Neural cell (in vitro differentiated cells): ENCODE measurements around the gene ARID1B. TPM values are rescaled to one million over a fixed set of nuclear protein-coding genes. Genes with fewer than 3 reads are reported as not detected.
"Not testable (repeated sequence)": the region's sequence is repeated elsewhere in the genome, so short reads cannot be mapped to it uniquely, and the experiment has no call there.

Experiments used
- H2AFZ ChIP-seq: fragments of 200-600, 300-800 bp; sonication (generic), shearing (Covaris generic); 2 replicates; pipeline ENCODE4 v1.6.0; 2014; ENCODE audit warnings: low read depth, mild to moderate bottlenecking, antibody characterized with exemption, low read length, moderate library complexity
- H3F3A ChIP-seq: fragments of 200-600 bp; shearing (Covaris generic); 2 replicates; pipeline ENCODE4 v1.6.1; 2016; ENCODE audit warnings: mild to moderate bottlenecking, moderate library complexity, mixed read lengths, antibody characterized with exemption, low read length; ENCODE audit not compliant: insufficient read depth, poor library complexity, severe bottlenecking
- H3K27ac ChIP-seq: fragments of 200-600, 300-800 bp; sonication (generic), shearing (Covaris generic); 2 replicates; pipeline ENCODE4 v1.5.1; 2014; ENCODE audit warnings: mild to moderate bottlenecking, low read length, moderate library complexity
- H3K27me3 ChIP-seq: fragments of 300-800, 200-600 bp; sonication (generic), shearing (Covaris generic); 2 replicates; pipeline ENCODE4 v1.6.0; 2014; ENCODE audit warnings: mild to moderate bottlenecking, low read depth, low read length, moderate library complexity; ENCODE audit not compliant: insufficient read depth
- H3K36me3 ChIP-seq: fragments of 300-800, 200-600 bp; sonication (generic), shearing (Covaris generic); 2 replicates; pipeline ENCODE4 v1.5.1; 2014; ENCODE audit warnings: mild to moderate bottlenecking, antibody characterized with exemption, low read length, moderate library complexity; ENCODE audit not compliant: insufficient read depth
- H3K4me2 ChIP-seq: fragments of 300-800, 200-600 bp; sonication (generic), shearing (Covaris generic); 2 replicates; pipeline ENCODE4 v1.6.0; 2014; ENCODE audit warnings: mild to moderate bottlenecking, low read length
- H3K4me3 ChIP-seq: fragments of 300-800, 200-600 bp; sonication (generic), shearing (Covaris generic); 2 replicates; pipeline ENCODE4 v1.5.1; 2014; ENCODE audit warnings: mild to moderate bottlenecking, low read length, moderate library complexity
- H3K79me2 ChIP-seq: fragments of 200-600 bp; shearing (Covaris generic); replicated peaks from 2 replicates; pipeline ENCODE4 v1.6.0; 2014; ENCODE audit warnings: mild to moderate bottlenecking, low read length, moderate library complexity; ENCODE audit not compliant: insufficient read depth
- H3K9ac ChIP-seq: fragments of 300-800, 200-600 bp; sonication (generic), shearing (Covaris generic); 2 replicates; pipeline ENCODE4 v1.6.1; 2016; ENCODE audit warnings: mild to moderate bottlenecking, low read length, mixed read lengths
- H3K9me2 ChIP-seq: fragments of 200-600 bp; shearing (Covaris generic); 2 replicates; pipeline ENCODE4 v1.6.1; 2016; ENCODE audit warnings: mild to moderate bottlenecking, low read length, mixed read lengths; ENCODE audit not compliant: insufficient read depth
- H3K9me3 ChIP-seq: fragments of 200-600, 300-800 bp; sonication (generic), shearing (Covaris generic); 2 replicates; pipeline ENCODE4 v1.6.1; 2016; ENCODE audit warnings: mild to moderate bottlenecking, mixed run types, low read length, moderate library complexity, mixed read lengths
- H4K20me1 ChIP-seq: fragments of 200-600 bp; shearing (Covaris generic); 2 replicates; pipeline ENCODE4 v1.6.1; 2016; ENCODE audit warnings: mild to moderate bottlenecking, mixed run types; ENCODE audit not compliant: insufficient read depth
- CTCF ChIP-seq: fragments of 450-650 bp; IDR thresholded peaks from 2 replicates; pipeline ENCODE4 v1.5.1; 2014; ENCODE audit warnings: antibody characterized with exemption, mild to moderate bottlenecking, moderate library complexity; ENCODE audit not compliant: poor library complexity, severe bottlenecking
- EP300 ChIP-seq: fragments of 450-650 bp; conservative IDR thresholded peaks from 2 replicates; pipeline ENCODE4 v1.6.1; 2014; ENCODE audit warnings: antibody characterized with exemption, mild to moderate bottlenecking, moderate library complexity; ENCODE audit not compliant: poor library complexity, severe bottlenecking
- EZH2 ChIP-seq: fragments of 200-600, 300-800 bp; shearing (Covaris generic), sonication (generic); IDR thresholded peaks from 2 replicates; pipeline ENCODE4 v1.6.1; 2014; ENCODE audit warnings: antibody characterized with exemption, low read length, borderline replicate concordance, mild to moderate bottlenecking; ENCODE audit not compliant: insufficient read depth, poor library complexity, severe bottlenecking
- MXI1 ChIP-seq: fragments of 450-650 bp; conservative IDR thresholded peaks from 2 replicates; pipeline ENCODE4 v1.6.1; 2014; ENCODE audit warnings: antibody characterized with exemption, mild to moderate bottlenecking; ENCODE audit not compliant: poor library complexity, severe bottlenecking
- POLR2AphosphoS5 ChIP-seq: IDR thresholded peaks from 2 replicates; pipeline ENCODE4 v1.6.1; 2012
- RAD21 ChIP-seq: fragments of 450-650 bp; conservative IDR thresholded peaks from 2 replicates; pipeline ENCODE4 v1.6.1; 2014; ENCODE audit warnings: antibody characterized with exemption, mild to moderate bottlenecking, moderate library complexity
- REST ChIP-seq: IDR thresholded peaks from 2 replicates; pipeline ENCODE4 v1.6.1; 2012; ENCODE audit warnings: borderline replicate concordance
- SMC3 ChIP-seq: fragments of 450-650 bp; conservative IDR thresholded peaks from 2 replicates; pipeline ENCODE4 v1.6.1; 2014; ENCODE audit warnings: antibody characterized with exemption, mild to moderate bottlenecking, moderate library complexity; ENCODE audit not compliant: poor library complexity
- TAF1 ChIP-seq: IDR thresholded peaks from 2 replicates; pipeline ENCODE4 v1.6.1; 2012; ENCODE audit warnings: low read depth
- polyA plus RNA-seq: library from polyadenylated mRNA; depleted of rRNA; stranded (reverse); fragments of >200 nt; gene quantifications from 2 replicates; pipeline ENCODE4 v1.2.3, GENCODE V29; 2014

Gene ARID1B
- polyA plus RNA-seq, 1 donor from 2014 or later, result 35.0 TPM

GRCh38 chr6:156982168-156982567, 205.0 kb downstream of the ARID1B start:
- Histone ChIP-seq H3K4me2 (no peak overlapping the region), H3F3A (no peaks in the 10 kb centered on the region), H3K27me3 (no peaks in the 10 kb centered on the region), H3K27ac (no peak overlapping the region), H2AFZ (no peak overlapping the region), H4K20me1 (peaks cover 8% of the 10 kb centered on the region), H3K9me3 (no peaks in the 10 kb centered on the region), H3K79me2 (peaks cover 45% of the 10 kb centered on the region), H3K4me3 (no peak overlapping the region), H3K9ac (no peak overlapping the region), H3K36me3 (no peaks in the 10 kb centered on the region), H3K9me2 (no peaks in the 10 kb centered on the region)
- TF ChIP-seq TAF1 (no peak), CTCF (no peak), SMC3 (no peak), POLR2AphosphoS5 (no peak), MXI1 (no peak), EZH2 (no peak), RAD21 (no peak), EP300 (no peak), REST (no peak)

GRCh38 chr6:156982864-156983263, 205.7 kb downstream of the ARID1B start:
- not testable (repeated sequence) for H3K9me3 ChIP-seq, H3K27me3 ChIP-seq, H3K4me3 ChIP-seq, H3K4me2 ChIP-seq, H3K27ac ChIP-seq, H3K9me2 ChIP-seq, H3K9ac ChIP-seq, H3K36me3 ChIP-seq, H3F3A ChIP-seq, H2AFZ ChIP-seq, H4K20me1 ChIP-seq
- peaks cover 40% of the 10 kb centered on the region for H3K79me2 ChIP-seq

GRCh38 chr6:156984178-156984738, 207.1 kb downstream of the ARID1B start:
- H3F3A ChIP-seq, result no peaks in the 10 kb centered on the region
- H3K9ac ChIP-seq, result no peak overlapping the region
- no peaks in the 10 kb centered on the region for H3K9me2 ChIP-seq
- H3K4me3 ChIP-seq, result no peak overlapping the region
- no peak overlapping the region for H3K27ac ChIP-seq
- no peak overlapping the region for H2AFZ ChIP-seq
- H4K20me1 ChIP-seq, result peaks cover 8% of the 10 kb centered on the region
- no peaks in the 10 kb centered on the region for H3K36me3 ChIP-seq
- TF ChIP-seq POLR2AphosphoS5, result no peak
- TF ChIP-seq TAF1, result no peak
- no peaks in the 10 kb centered on the region for H3K27me3 ChIP-seq
- no peaks in the 10 kb centered on the region for H3K9me3 ChIP-seq
- H3K4me2 ChIP-seq, result no peak overlapping the region
- peaks cover 40% of the 10 kb centered on the region for H3K79me2 ChIP-seq
